ENCODE results near the gene WBP2NL.
"Not testable (repeated sequence)": the region's sequence is repeated elsewhere in the genome, so short reads cannot be mapped to it uniquely, and the experiment has no call there.

Gene WBP2NL, protein sequence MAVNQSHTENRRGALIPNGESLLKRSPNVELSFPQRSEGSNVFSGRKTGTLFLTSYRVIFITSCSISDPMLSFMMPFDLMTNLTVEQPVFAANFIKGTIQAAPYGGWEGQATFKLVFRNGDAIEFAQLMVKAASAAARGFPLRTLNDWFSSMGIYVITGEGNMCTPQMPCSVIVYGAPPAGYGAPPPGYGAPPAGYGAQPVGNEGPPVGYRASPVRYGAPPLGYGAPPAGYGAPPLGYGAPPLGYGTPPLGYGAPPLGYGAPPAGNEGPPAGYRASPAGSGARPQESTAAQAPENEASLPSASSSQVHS

DNA sequence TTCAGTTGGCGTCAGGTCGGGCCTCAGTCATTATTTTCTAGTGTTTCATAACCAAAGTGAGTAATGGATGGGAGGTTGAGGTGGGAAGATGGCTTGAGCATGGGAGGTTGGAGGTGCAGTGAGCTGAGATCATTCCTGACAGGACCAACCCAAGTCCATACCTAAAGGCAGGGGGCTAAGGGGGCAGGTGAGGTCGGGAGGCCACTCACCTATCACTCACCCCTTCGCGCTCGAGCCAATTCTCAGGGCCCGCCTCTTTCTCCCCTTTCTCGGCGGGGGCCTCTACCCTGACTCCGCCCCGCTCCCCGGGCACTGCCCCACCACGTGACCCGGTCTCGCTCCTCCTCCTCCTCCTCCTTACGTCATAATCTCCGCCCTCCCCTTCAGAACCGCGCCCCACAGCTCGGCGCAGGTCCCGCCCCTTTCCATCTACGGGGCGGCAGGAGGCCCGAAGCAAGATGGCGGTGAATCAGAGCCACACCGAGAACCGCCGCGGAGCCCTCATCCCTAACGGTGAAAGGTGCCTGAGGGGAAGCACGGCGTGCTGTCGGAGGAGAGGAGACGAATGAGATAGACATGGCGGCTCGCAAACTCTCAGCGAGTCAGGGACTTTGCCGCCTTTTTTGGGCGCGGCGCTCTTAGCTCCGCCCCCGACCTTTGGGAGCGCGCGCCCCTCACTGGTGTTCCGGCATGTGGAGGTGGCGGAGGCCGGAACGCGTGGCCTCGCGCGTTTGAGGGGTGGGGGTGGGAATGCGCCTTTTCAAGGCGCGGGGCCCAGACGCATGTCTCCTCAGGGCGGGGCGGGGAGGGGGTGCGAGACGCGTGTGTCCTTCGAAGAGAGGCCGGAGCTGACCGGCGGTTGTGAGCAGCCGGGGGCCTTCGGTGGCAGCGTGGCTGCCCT is at the start of gene WBP2NL:
Gene WBP2NL (plus strand): TSS at position 428 of the 901 bp plus-strand sequence. CDS start 31 bp downstream, at position 459.
- in situ Hi-C loops (cut with MboI; ENCODE audit: low pct_unique_long_range_greater_than_20kb, low sequenced_read_pairs): no loop called here
- DNase-seq: no peak

DNA sequence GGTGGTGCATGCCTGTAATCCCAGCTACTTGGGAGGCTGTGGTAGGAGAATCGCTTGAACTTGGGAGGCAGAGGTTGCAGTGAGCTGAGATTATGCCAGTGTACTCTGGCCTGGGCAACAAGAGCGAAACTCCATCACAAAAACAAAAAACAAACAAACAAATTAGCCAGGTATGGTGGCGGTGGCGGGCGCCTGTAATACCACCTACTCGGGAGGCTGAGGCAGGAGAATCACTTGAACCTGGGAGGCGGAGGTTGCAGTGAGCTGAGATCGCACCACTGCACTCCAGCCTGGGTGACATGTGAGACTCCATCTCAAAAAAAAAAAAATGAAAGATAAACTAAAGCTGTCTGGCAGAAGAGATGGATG is 49.7 kb upstream of the WBP2NL start:
- DNase-seq; in situ Hi-C loops (cut with MboI; ENCODE audit: low pct_unique_long_range_greater_than_20kb, low sequenced_read_pairs): not testable (repeated sequence)

- in situ Hi-C loops (cut with MboI; ENCODE audit: low pct_unique_long_range_greater_than_20kb, low sequenced_read_pairs): no loop called here
- DNase-seq: no peak
Observed at GRCh38 chr22:41949297-41949965, 49.2 kb upstream of the WBP2NL start.

- no peak for DNase-seq
- in situ Hi-C loops (cut with MboI; ENCODE audit: low pct_unique_long_range_greater_than_20kb, low sequenced_read_pairs): no loop called here
Observed at GRCh38 chr22:41951898-41952474, 46.6 kb upstream of the WBP2NL start, which contains the start of gene SMIM45. TSS of gene SMIM45 (plus strand) at chr22:41952150.

DNA sequence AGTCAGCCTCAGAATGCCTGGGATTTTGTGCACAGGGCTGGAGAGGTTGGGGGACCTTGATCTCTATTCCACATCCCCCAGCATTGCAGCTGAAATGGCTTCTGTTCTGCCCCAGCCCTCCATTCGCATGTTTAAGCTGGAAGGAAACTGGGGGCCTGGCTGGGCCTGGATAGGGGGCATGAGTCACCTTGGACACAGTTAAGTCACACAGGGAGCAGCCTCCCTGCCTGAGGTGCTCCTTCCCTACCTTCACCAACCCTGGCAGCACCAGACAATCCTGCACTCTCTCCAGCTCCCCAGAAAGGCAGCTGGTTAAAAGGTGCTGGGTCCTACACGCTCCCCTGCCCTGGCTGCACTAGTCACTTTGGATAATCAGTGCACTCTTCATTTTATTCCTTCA is 45.9 kb upstream of the WBP2NL start:
- in situ Hi-C loops (cut with MboI; ENCODE audit: low pct_unique_long_range_greater_than_20kb, low sequenced_read_pairs): no loop called here
- no peak for DNase-seq

DNA sequence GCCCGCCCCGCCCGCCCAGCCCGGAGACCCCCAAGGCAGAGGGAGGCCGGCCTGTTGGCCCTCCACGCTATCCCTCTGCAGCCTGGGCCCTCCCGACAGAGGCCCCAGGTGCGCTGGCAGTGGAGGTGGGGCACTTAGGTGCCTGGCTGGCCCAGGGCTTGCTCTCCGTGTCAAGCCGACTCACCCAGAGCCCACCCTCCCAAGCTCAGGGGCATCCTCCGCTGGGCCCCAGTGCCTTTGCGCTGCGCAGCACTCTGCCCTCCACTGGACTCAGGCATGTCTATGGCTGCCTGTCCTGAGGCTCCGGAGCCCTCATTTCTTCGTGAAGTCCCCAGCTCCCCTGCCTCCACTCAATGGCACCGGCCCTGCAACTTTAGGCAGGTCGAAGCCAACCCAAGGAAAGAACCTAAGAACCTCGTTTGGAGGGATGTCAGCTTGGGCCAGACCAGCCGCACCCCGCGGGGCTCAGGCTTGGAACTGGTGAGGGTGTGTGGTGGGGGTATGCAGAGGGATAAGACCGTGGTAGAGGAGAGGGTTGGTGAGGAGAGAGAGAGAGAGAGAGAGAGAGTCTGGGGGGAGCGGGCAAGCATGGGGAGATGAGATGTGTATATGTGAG is 40.5 kb upstream of the WBP2NL start:
- no peak for DNase-seq
- in situ Hi-C loops (cut with MboI; ENCODE audit: low pct_unique_long_range_greater_than_20kb, low sequenced_read_pairs): no loop called here

DNA sequence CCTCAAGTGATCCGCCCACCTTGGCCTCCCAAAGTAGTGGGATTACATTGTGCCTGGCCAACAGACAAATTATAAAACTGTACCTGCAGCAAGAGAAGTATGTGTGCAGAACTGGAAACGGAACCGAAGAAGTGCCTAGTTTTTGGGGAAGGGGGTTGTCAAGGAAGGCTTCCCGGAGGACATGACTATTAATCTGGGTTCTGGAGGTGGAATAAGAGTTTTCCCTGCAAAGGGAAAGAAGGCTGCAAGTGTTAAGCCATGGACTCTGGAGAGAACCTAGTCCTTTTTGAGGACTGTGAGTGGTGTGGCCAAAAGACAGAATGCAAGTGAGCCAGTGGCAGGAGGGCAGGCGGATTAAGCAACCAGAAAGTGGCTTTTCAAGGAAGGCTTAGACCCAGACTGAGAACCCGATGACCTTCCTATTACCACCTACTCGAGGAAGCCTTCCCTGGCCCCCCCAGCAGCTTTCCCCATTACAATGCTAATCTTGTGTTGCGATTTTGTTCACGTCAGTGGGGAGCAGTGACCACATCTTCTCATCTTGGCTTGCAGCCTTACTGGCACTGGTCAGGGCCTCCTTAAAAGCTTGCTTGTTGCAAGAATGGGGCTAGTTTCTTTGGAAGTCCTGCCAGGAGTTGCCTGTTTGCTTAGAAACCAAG is 35.0 kb upstream of the WBP2NL start:
- no peak for DNase-seq
- in situ Hi-C loops (cut with MboI; ENCODE audit: low pct_unique_long_range_greater_than_20kb, low sequenced_read_pairs): no loop called here

DNA sequence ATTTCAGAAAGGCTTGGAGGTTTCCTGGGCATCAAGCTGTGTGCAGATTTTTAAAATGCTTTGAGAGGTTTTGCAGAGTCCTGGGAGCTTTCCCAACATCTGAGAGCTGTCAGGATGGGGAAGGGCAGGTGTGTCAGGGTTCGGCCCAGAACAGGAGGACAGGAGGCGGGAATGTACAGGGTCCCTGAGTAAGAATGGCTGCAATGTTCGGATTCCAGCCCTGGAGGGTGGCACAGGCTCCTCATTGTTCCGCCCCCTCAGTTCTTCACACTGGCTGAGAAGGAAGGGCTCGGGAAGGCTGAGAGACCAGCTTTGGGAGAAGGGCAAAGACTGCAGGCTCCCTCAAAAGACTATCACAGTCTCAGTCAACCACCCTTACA is 34.5 kb upstream of the WBP2NL start:
- in situ Hi-C loops (cut with MboI; ENCODE audit: low pct_unique_long_range_greater_than_20kb, low sequenced_read_pairs): no loop called here
- no peak for DNase-seq

GRCh38 chr22:41966225-41966606 is 32.4 kb upstream of the WBP2NL start:
- in situ Hi-C loops (cut with MboI; ENCODE audit: low pct_unique_long_range_greater_than_20kb, low sequenced_read_pairs): no loop called here
- DNase-seq: no peak

GRCh38 chr22:41966607-41967240 is 31.9 kb upstream of the WBP2NL start:
- in situ Hi-C loops (cut with MboI; ENCODE audit: low pct_unique_long_range_greater_than_20kb, low sequenced_read_pairs): no loop called here
- DNase-seq: peak; percentile 72

- in situ Hi-C loops (cut with MboI; ENCODE audit: low pct_unique_long_range_greater_than_20kb, low sequenced_read_pairs): no loop called here
Observed at GRCh38 chr22:41968601-41969000, 30.0 kb upstream of the WBP2NL start.

GRCh38 chr22:41969110-41969646 is 29.4 kb upstream of the WBP2NL start, which contains the start of gene SEPTIN3:
TSS of gene SEPTIN3 (plus strand) at chr22:41969443. CDS start at chr22:41971493, 2,050 bp downstream.
- no peak for DNase-seq
- in situ Hi-C loops (cut with MboI; ENCODE audit: low pct_unique_long_range_greater_than_20kb, low sequenced_read_pairs): no loop called here

More at GRCh38 chr22:41968601-41969000, 30.0 kb upstream of the WBP2NL start:
- no peak for DNase-seq

- no peak for DNase-seq
- in situ Hi-C loops (cut with MboI; ENCODE audit: low pct_unique_long_range_greater_than_20kb, low sequenced_read_pairs): no loop called here
Observed at GRCh38 chr22:41970601-41971000, 28.0 kb upstream of the WBP2NL start.

DNA sequence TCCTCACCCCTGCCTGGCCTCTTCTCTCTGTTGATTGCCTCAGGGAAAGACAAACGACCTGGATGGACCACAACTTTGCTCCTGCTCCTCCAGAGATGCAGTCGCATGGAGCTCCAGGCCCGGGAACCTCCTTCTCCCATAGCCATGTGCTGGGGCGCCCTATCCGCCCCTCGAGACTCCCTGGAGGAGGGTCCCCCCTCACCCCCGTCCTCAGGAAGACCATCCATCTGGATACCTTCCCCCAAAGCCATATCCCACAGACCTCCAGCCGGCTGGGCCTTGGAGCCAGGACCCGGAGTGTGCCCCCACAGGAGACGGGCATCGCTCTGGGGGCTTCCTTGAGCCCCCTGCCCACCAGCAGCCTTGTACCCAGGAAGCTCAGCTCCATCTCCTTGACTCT is 27.2 kb upstream of the WBP2NL start:
- no peak for DNase-seq
- in situ Hi-C loops (cut with MboI; ENCODE audit: low pct_unique_long_range_greater_than_20kb, low sequenced_read_pairs): no loop called here

GRCh38 chr22:41974691-41975290 is 23.8 kb upstream of the WBP2NL start:
- in situ Hi-C loops (cut with MboI; ENCODE audit: low pct_unique_long_range_greater_than_20kb, low sequenced_read_pairs): no loop called here
- DNase-seq: no peak

GRCh38 chr22:41975299-41976069 is 23.1 kb upstream of the WBP2NL start:
- no peak for DNase-seq

More at GRCh38 chr22:41975299-41976069, 23.1 kb upstream of the WBP2NL start:
- in situ Hi-C loops (cut with MboI; ENCODE audit: low pct_unique_long_range_greater_than_20kb, low sequenced_read_pairs): no loop called here

Data from KBM-7 (cell line).